SK-N-MC (cell line): ENCODE measurements around the gene MMAB.

Experiments
- DNase-seq: peaks from one replicate; pipeline ENCODE4 v3.0.0-alpha.2; 2011; ENCODE audit warnings: low read depth, low spot score
- H3K27ac ChIP-seq: fragments of 200-600 bp; sonication (generic); 2 replicates; pipeline ENCODE4 v1.5.1; 2016; ENCODE audit warnings: mixed run types
- H3K36me3 ChIP-seq: fragments of 200-600 bp; sonication (generic); 2 replicates; pipeline ENCODE4 v1.6.1; 2017; ENCODE audit warnings: antibody characterized with exemption, low read length, mixed read lengths; ENCODE audit not compliant: insufficient read depth
- H3K4me3 ChIP-seq: fragments of 200-600 bp; sonication (generic); 2 replicates; pipeline ENCODE4 v1.5.1; 2016
- H3K9ac ChIP-seq: fragments of 200-600 bp; sonication (generic); 2 replicates; pipeline ENCODE4 v1.8.0; 2017; ENCODE audit warnings: mixed run types, mixed read lengths; ENCODE audit not compliant: insufficient read length
- H3K9me3 ChIP-seq: fragments of 200-600 bp; sonication (generic); 2 replicates; pipeline ENCODE4 v1.6.1; 2017; ENCODE audit warnings: low read depth, mild to moderate bottlenecking, antibody characterized with exemption, low read length, moderate library complexity, mixed read lengths
- EZH2 ChIP-seq: fragments of 200-600 bp; sonication (generic); IDR thresholded peaks from one replicate; pipeline ENCODE4 v1.6.1; 2017; ENCODE audit warnings: antibody characterized with exemption
- FOXP2 ChIP-seq: optimal IDR thresholded peaks from 2 replicates; pipeline ENCODE3; 2011; ENCODE audit warnings: mild to moderate bottlenecking, moderate library complexity; ENCODE audit not compliant: insufficient read depth; ENCODE audit errors: extremely low read length, control extremely low read depth
- POLR2AphosphoS5 ChIP-seq: IDR thresholded peaks from 2 replicates; pipeline ENCODE4 v1.6.1; 2012; ENCODE audit warnings: mild to moderate bottlenecking, low read depth, low read length, borderline replicate concordance

Gene MMAB

GRCh38 chr12:109540526-109541412 is 32.5 kb downstream of the MMAB start:
- no peaks in the 10 kb centered on the region for H3K9me3 ChIP-seq
- no peaks in the 10 kb centered on the region for H3K36me3 ChIP-seq
- TF ChIP-seq POLR2AphosphoS5 (no peak), EZH2 (no peak), FOXP2 (no peak)
- H3K4me3 ChIP-seq: no peak overlapping the region
- H3K9ac ChIP-seq: no peak overlapping the region
- DNase-seq: no peak
- no peak overlapping the region for H3K27ac ChIP-seq

DNA sequence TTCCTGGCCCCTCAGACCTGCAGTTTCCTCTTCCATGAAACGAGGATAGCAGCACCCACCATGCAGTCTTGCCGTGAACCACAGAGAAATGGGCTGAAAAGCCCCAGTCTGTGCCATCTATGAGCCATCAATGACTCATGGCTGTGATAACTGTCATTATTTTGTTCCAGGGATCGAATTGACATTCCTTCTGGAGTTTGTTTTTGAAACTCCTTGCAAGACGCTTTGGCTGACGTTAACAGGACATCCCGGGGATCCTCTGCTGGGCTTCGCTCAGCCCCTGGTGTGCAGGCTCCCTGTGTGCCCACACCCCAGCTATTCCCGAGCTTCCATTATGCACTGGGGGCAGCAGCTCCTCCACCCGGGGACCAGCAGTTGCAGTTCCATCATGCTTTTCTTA is 33.8 kb downstream of the MMAB start:
- H3K9ac ChIP-seq: no peak overlapping the region
- no peak for DNase-seq
- no peak overlapping the region for H3K27ac ChIP-seq
- H3K4me3 ChIP-seq: no peak overlapping the region
- TF ChIP-seq EZH2: no peak
- no peaks in the 10 kb centered on the region for H3K36me3 ChIP-seq
- no peaks in the 10 kb centered on the region for H3K9me3 ChIP-seq

GRCh38 chr12:109538191-109538863 is 35.0 kb downstream of the MMAB start:
- Histone ChIP-seq H3K36me3 (no peaks in the 10 kb centered on the region), H3K4me3 (no peak overlapping the region), H3K9me3 (no peaks in the 10 kb centered on the region), H3K27ac (no peak overlapping the region), H3K9ac (no peak overlapping the region)
- TF ChIP-seq EZH2: no peak
- no peak for TF ChIP-seq POLR2AphosphoS5
- no peak for TF ChIP-seq FOXP2
- no peak for DNase-seq

DNA sequence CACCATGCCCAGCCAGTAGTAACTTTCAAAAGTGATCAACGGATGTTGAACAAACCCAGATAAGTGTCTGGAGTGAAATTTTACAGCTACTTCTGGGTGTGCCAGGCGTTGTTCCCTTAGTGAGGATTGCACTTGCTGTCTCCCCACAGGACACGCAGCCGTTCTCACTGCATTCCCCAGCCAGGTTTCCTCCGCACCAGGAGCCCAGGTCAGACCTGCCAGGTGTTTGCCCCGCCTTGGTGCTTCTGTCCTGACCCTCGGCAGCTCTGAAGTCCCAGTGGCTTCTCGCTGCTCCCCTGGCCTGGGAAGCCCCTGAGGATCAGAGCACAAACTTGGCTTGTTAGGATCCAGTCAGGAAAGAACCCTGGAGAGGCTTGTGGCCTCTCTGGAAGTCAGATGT is 36.2 kb downstream of the MMAB start:
- H3K9ac ChIP-seq: no peak overlapping the region
- no peak overlapping the region for H3K27ac ChIP-seq
- TF ChIP-seq FOXP2 (no peak), EZH2 (no peak)
- H3K36me3 ChIP-seq: no peaks in the 10 kb centered on the region
- no peaks in the 10 kb centered on the region for H3K9me3 ChIP-seq
- no peak overlapping the region for H3K4me3 ChIP-seq
- DNase-seq: no peak

- Histone ChIP-seq H3K27ac (no peak overlapping the region), H3K4me3 (no peak overlapping the region), H3K36me3 (no peaks in the 10 kb centered on the region; the same call in 1 of the 2 replicates), H3K9me3 (no peaks in the 10 kb centered on the region), H3K9ac (no peak overlapping the region)
- no peak for TF ChIP-seq EZH2
- DNase-seq: no peak
Measured at GRCh38 chr12:109535863-109536250, 37.4 kb downstream of the MMAB start.

DNA sequence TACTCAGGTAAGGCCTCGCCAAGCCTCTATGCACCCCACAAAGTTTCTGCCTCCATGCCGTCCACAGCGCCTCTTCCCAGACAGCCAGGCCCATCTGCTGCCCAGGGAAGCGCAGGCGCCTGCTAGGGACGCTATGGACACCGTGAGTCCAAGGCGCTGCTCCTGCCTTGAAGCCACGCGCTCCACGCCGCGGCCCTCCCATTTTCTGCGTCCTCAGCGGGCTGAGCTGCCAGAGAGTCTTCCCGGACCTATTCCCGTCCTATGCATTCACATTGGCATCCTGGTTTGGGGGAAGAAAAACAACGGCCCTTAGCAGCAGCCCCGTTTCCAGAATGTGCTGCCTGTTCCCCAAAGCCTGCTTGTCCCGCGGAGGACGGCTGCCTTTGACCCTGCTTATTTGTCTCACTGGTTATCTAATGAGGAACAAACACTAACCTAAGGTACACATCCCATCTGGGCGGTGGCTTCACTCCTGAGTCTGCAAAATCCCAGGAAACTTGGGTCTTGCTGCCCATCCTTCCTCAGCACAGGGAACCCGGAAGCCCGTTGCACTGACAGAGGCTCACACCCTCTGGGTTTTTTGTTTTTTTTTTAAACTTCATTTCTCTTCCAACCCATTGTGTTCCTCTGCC is 38.0 kb downstream of the MMAB start:
- Histone ChIP-seq H3K27ac (no peak overlapping the region), H3K9me3 (no peaks in the 10 kb centered on the region), H3K4me3 (no peak overlapping the region), H3K9ac (no peak overlapping the region), H3K36me3 (no peaks in the 10 kb centered on the region; the same call in 1 of the 2 replicates)
- no peak for DNase-seq
- TF ChIP-seq EZH2 (no peak), POLR2AphosphoS5 (no peak), FOXP2 (no peak)

DNA sequence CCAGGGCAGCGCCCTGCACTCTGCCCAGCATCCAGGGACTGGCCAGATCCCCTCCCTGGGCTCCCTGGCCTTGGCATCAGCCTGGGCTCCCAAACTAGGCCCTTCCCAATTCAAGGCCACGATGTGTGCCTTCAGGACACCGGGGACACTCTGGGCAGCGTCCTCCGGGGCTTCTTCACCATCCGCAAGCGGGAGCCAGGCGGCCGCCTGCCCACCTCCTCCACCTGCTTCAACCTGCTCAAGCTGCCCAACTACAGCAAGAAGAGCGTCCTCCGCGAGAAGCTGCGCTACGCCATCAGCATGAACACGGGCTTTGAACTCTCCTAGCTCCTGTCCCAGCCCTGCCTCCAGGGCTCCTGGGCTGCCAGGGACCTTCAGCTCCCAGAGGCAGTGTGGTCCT is 38.8 kb downstream of the MMAB start:
- no peak overlapping the region for H3K27ac ChIP-seq
- no peak overlapping the region for H3K4me3 ChIP-seq
- H3K36me3 ChIP-seq: no peaks in the 10 kb centered on the region; the same call in 1 of the 2 replicates
- H3K9ac ChIP-seq: no peak overlapping the region
- no peak for DNase-seq
- H3K9me3 ChIP-seq: no peaks in the 10 kb centered on the region
- TF ChIP-seq POLR2AphosphoS5: no peak
- no peak for TF ChIP-seq FOXP2
- TF ChIP-seq EZH2: no peak

DNA sequence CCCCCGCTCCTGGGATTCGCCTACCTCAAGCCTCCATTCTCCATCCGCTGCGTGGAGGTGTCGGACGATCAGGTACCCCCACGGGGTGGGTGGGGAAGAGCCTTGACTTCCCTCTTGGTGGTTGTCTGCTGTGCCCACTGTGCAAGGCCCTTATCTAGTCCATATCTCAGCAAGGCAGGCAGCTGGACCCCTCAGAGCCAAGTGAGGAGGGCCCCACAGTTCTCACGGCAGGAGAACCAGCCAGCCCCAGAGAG is 39.9 kb downstream of the MMAB start:
- H3K9me3 ChIP-seq: no peaks in the 10 kb centered on the region
- no peak overlapping the region for H3K9ac ChIP-seq
- no peak overlapping the region for H3K4me3 ChIP-seq
- H3K36me3 ChIP-seq: no peaks in the 10 kb centered on the region; the same call in 1 of the 2 replicates
- no peak for DNase-seq
- H3K27ac ChIP-seq: no peak overlapping the region
- TF ChIP-seq EZH2: no peak
- TF ChIP-seq POLR2AphosphoS5: no peak
- no peak for TF ChIP-seq FOXP2
